Lung microvascular endothelial cell (primary cell): ENCODE data around the gene SP6. TPM values are rescaled to one million over a fixed set of nuclear protein-coding genes. Genes with fewer than 3 reads are reported as not detected.
A peak's percentile ranks its signal among the peaks of the same experiment; 100 is the strongest.

Experiments used
- DNase-seq, 2 donors: peaks; one replicate each; pipeline versions ENCODE4 v3.0.0 to v3.0.0-alpha.2; 2010; ENCODE audit warnings: low read depth in 2 of 2
- total RNA-seq: library from RNA; depleted of rRNA; stranded (reverse); fragments of >200 nt; gene quantifications from 2 replicates; pipeline ENCODE4 v1.2.1, GENCODE V29; 2014

Gene SP6
- total RNA-seq, 1 donor from 2014 or later: 3.0 TPM

DNA sequence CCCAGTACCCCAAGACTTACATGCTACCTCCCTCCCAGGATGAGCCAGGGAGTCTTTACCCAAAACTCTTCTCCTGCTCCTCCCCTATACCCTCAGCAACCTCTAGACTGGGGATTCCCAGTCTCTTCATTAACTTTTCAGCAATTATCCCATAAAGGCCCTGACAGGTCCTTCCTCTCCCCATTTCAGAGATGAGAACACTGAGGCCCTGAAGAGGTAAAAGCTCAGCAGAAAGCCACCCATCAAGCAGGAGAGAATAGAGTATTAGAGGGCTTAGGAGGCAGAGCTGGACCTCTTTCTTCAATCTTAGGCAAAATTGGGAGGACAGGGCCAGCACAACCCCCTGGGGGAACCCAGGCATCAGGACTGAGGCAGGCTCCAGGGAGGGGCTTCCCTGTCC lies 5.9 kb upstream of the SP6 start:
- no peak for DNase-seq

DNA sequence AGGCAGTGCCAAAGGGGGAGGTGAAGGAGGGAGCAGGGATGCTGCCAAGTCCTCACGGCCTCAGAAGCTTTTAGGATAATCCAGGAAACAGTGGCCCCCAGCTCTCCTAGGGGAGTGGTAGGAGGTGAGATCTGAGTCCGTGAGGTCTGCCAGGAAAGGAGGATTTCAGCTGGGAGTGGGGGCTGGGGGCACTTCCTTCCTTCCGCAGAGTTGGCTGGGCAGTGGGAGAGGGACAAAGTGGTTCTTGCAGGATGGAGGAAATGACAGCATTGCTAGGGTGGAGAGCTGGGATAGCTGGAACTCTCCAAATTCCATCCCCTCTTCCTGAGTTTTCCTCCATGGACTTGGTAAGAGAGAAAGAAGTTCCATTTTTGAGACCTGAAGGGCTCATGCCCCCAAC lies 4.8 kb upstream of the SP6 start:
- peak; percentile 32 to 57 for DNase-seq

DNA sequence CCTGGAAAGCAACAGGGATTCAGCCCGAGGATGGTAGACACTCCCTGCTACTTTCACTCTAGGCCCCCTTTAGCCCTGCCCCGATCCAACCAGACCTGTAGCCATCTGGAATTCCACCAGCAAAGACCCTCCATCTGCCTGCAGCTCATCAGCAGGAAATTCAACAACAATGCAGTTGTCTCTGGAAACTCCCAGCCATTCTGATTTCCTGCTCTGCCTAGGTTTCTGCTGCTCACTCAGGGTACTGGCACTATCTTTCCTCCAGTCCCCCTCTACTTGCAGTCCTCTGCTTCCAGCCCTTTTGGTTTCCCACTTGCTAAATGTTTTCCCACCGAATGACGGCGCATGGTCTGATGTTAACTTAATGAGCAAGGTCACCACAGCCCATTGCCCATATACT lies 2.7 kb upstream of the SP6 start:
- peak in 1 of 2 donors; percentile 59 for DNase-seq

DNA sequence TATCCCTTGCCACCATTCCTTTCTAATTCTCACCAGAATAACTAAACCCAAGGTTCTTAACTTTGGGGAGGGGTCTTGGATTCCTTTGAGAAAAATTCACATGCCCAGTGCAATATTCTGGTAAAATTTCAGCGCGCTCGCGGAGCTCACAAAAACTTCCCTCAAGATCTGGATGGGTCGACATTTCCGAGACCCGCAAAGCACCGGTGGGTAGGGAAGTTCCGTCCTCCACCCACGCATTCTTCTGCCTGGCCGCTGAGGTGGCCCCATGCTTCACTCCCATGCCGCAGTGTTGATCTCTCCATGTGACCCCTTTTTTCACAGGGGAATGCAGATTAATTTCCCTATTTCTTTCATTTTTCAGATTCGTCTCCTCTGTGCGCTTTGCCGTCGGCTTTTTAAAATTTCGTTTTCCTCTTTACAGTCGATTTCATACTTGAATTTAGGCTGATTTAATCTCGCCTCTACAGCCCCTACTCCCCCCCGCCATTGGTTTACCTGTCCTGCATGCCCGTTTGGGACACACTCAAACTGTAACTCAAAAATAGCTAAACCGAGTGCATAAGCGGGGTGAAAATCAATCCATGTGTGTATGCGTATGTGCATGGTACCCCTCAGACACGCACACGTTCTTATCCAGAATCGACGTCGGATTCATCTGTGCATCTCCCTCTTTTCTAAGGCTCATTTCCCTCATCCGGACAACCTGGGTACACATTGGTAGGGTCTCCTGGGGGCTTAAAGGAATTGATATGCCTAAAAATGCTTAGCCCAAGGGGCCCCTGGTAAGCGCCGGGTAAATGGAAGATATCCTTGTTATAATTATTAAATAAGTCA lies 1.4 kb upstream of the SP6 start:
- no peak for DNase-seq

DNA sequence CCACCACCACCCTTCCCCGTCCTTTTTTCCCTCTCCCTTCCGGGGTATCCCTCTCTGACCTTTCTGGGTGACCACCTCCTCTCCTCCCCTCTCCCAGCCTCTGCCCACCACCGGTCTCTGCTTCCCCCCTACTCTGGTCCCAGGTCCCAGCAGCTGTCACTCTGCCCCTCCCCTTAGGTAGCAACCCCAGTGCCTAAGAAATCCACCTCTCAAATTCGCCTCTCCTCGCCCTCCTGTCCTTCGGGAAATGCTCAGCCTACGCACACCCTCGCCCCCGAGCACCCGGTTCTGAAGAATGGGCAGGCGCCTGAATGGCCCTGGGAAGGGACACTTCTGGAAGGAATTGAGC lies 775 bp upstream of the SP6 start:
- DNase-seq: no peak

DNA sequence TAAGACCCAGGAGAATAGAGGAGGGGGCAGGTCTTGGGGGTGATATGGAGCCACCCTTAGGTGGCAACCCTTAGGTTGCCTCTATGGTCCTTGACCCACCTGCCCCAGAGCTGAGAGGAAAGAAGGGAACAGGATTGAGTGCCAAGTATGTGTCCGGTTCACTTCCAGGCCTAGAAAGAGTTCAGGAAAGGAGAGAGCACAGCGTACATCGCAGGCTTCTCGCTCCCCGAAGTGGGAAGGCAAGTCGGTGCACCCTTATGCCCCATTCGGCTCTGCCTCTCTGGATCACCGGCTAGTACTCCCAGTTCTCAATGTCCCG lies 631 bp downstream of the SP6 start:
- no peak for DNase-seq

DNA sequence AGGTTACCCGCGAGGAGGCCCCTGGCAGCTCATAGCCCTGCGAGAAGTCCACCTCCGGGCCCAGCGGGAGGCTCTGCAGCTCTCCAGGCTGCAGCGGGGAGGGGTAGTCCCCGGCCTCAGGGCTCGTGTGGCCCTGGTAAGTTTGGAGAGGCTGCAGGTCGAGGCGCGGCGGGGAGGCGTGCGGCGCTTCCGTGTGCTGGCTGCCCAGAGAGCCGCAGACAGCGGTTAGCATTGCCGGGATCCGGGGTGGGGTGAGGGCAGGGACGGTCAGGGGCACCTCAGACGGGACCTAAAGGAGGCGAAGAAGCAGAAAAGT lies 2.8 kb downstream of the SP6 start:
- no peak for DNase-seq

DNA sequence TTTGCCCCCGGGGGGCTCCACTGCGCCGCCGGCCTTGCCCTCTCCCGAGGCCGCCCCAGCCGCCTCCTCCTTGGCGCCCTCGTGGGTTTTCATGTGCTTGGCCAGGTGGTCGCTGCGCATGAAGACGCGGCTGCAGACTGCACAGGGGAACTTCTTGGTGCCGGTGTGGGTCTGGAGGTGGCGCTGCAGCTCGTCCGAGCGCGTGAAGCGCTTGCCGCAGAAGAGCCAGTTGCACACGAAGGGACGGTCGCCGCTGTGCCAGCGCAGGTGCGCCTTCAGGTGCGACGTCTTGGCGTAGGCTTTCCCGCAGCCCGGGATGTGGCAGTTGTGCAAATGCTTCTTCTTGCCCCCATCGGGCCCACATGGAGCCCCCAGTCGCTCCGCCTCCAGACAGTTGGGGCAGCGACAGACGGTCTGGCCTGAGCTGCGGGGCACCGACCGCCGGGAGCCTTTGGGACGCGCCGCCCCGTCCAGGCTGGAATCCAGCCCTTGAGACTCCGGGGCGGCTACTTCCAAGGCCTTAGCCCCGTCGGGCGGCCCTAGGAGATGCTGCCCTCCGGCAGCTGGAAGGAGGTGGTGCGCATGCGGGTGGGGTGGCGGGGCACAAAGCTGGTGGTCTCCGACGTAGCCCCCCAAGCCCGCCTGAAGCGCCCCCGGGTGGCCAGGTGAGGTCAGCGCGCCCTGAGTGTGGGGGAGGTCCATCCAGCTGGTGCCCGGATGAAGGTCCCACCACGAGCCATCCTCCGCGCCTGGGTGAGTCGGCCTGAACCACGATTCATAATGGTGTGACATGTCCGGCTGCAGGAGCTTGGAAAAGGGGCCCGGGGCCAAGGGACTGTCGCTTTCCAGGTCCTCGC lies 3.4 kb downstream of the SP6 start:
- no peak for DNase-seq

DNA sequence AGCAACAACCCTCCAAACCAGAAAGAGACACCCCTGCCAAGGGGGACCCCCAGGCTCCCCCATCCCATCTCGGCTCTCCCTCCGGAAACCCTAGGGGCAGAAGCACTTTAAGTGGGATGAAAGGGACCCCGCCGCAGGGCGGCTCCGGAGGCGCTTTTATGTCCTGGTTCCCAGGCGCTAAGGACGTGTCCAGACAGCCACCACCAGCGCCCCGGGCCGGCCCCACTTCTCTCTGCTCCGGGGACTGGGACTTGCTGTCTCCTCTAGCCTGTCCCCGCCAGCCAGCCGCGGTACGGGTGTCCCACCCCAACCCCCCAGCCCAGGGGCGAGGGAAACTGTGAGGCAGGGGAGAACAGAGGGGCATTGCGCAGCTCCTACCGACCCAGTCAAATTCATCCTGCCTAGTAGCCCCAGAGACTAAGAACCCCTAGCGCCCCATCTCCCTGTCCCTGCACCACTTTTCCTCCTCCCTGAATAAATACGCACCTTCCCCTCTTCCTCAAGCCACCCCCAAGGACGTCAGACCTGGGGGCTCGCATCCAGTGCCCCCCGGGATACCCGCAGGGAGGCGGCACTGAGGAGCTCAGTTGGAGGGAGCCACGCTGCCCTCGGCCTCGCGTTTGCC lies 4.1 kb downstream of the SP6 start:
- no peak for DNase-seq

DNA sequence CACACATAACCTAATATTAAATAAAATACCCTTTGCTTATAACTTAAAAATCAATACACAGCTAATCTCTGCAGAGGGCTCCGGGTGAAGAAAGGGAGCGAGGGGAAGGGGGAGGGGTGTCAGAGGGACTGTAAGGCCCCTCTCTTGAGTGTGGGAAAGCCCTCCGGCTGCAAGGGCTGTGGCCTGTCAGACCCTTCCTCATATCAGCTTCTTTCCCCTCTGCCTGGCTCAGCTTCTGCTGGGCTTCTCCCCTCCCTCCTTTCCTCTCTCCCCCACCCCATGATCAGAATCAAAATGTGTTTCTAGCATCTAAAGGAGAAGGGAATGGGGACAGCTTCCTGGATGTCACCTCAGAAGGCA lies 5.3 kb downstream of the SP6 start:
- no peak for DNase-seq

DNA sequence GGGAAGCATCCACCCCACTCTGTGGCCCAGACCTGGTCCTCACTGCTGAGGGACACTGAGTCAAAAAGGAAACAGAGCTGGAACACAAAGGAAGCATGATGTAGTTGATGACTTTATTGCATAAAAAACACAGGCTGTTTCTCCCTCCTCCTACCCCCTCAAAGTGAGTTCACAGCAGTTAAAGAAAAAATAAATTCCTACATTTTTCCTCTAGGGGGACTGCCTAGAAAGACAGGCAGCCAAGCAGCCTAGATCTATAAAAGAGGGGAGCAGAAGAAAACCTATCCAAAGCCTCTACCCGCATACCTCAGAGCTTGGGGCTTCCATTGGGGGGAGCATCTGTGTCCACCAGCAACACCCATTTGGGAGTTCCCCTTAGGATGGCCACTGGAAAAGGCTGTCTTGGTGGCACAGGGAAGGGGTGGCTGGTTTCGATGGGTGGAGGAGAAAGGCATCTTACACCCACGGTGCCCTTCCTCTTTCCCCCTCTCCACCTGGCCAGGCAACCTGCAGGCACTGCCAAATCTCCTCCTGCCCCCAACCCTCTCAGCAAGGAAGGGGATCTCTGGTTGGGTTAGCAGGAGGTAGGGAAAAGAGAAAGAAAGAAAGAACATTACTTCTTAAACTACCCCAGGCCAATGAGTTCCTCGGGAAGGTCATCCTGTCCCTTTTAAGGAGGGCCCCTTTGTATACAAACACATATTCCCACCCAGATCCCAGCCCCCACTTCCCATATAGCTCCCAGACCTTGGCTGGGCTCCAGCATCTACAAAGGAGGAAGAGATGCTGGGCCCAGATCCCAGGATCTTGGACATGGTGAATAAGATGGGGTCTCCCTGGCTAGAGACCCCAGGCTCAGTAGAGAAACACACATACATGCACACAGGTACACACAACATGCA lies 5.9 kb downstream of the SP6 start:
- no peak for DNase-seq

DNA sequence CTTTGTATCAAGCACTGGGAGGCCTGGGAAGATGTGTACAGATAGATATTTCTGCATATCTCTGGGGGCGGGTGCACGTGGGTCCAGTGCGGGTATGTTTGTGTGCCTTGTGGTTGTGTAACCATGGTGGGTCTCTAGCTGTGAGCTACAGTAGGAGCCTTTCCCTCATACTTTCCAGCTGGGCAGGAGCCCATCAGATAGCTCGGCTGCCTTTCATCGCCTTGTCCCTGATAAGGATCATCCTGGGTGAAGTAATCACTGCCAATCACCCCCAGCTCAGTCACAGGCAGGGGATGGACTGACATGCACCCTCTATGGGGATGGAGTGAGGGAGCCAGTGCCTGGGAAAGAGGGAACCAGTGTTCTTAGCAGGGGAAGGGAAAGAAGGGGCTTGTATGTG lies 6.7 kb downstream of the SP6 start:
- DNase-seq: no peak

DNA sequence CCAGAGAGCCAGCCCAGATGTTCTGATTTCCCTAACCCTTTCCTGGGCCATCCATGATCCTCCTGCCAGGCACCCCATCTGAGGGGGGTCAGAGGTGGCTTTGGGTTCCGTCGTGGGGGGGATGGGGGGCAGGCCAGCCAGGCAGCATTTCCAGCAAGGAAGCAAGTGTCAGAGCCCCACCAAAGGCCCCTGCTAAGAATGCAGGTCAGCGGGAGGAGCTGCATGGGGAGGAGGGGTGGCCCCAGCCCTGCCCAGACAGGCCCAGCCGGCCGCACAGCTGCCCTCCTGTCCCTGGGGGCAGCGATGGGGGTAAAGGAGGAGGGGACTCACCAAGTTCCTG lies 7.6 kb downstream of the SP6 start:
- DNase-seq: no peak

DNA sequence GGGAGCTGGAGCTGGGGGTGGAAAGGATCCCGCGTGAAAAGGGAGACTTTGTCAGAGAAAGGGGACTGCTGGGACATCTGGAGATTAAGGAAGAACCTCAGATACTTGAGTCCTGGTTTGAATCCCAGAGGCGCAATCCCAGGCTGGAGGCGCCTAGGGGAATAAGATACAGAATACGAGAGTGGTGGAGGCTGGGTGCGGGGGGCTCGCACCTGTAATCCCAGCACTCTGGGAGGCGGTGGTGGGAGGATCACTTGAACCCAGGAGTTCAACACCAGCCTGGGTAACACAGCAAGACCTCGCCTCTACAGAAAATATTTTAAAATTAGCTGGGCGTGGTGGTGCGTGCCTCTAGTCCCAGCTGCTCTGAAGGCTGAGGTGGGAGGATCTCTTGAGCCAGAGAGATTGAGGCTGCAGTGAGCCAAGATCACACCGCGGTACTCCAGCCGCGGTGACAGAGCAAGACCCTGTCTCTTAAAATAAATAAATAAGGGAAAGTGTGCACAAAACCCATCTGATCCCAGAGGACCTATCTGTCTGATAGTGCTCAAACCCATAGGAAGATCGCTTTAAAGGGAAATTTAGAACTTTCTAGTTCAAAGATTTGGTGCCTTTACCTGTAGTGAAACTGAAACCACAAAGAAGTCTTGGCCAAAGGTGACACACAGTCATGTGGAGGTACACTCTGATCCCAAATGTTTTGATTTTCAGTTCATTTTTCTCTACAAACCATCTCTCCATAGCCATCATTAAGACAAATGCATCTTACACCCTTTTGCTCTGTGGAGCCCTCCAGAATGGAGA lies 9.3 kb downstream of the SP6 start:
- DNase-seq: no peak

DNA sequence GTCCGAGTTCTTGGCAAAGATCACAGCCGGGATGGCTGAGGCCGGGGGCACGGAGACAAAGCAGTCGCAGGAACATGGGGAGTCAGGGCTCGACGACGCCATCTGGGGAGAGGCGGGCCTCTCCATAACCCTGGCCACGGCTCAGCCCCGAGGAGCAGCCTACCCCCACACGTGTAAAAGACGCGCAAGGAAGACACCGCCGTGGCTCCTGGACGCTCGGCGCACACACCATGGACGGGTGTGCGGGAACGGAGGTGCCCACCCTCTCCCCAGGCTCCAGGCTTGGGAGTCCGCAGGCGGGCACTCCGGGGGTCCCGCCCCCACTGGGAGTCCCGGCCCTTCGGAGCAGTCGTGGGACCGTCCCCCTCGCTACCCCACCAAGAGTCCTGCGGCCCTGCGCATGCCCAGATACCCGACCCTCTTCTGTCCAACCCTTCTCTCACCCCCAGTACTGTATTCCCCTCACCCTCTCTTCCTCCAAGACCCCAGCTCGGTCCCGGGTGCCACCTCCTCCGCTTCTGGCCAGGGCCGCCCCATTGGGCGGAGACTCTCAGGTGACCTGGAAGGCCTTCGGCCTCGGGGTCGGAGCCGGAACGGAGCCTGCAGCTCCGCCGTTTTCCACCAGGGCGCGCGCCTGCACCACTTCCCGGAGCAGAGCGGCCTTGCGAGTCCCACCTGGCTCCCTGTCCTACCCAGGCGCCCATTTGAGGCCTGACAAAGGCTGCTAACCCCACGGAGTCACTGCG lies 10.0 kb downstream of the SP6 start, which contains the start of gene SCRN2:
TSS of gene SCRN2 (minus strand) at position 532 of the 746 bp plus-strand sequence. CDS start at position 102, 430 bp downstream.
- peak; percentile 81 to 86 for DNase-seq

DNA sequence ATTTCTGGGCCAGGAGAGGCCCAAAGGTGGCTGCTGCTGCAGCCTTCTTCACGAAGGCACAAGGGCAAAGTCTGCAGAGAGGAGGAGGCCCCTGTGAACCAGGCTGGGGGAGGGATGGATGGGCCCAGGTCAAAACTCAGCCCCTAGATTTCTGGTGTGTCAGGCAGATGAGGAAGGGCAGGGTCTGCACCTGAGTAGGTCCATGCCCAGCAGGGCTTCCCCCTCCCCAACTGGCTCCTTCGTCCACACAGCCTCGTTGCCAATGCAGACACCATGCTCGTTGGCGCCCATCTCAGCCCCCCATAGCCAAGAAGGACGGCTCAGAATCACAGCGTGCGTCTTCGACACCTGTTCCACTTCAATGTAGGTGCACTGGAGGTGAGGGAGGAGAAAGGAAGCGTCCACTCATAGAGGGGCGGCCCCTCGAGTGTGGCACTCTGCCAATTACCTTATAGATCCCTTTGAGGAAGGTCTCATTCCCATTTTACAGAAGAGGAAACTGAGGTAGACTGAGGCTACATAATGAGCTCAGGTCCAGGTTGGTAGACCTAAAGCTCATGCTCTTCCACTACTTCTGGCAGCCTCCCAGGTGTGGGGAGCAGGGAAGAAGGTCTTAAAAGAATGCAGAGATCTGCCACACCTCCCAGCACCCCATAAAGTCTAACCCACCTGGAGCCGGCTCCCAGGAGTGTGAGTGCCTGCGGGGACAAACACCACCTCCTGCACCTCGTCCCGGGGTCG lies 10.8 kb downstream of the SP6 start:
- no peak for DNase-seq

DNA sequence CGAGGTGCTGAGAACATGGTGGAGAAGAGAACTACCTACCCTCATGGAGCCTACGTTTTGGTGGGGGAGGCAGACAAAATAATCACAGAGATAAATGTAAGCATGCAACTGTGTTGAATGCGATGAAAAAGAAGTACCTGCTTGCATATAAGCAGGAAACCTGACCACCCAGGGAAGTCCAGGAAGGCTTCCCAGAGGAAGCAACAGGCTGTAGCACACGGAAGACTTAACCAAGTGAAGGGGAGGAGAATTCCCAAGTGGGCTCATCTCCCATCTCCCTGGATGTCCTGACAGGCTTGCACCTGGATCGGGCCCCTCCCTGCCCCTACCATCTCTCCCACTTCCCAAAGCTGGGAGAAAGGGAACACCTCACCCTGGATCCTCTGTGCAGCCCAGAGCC lies 11.9 kb downstream of the SP6 start:
- DNase-seq: no peak

DNA sequence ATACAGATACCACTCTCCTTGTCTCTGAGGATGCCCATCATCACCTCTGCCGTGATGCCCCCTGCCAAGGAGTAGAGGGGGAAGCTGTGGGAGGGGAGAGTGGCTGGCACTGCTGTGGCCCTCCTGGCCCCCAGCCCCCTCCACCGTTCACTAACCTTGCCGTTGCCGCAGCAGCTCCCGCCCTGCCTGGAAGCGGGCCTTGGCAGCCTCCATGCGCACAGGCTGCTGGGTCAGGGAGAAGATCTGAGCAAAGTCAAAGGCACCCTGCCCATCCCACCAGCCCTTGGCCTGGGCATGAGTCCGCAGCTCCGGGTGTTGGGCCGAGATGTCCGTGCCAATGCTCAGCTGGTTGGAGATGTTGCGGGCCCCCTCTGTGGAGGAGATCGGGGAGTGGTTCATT lies 12.3 kb downstream of the SP6 start:
- no peak for DNase-seq

DNA sequence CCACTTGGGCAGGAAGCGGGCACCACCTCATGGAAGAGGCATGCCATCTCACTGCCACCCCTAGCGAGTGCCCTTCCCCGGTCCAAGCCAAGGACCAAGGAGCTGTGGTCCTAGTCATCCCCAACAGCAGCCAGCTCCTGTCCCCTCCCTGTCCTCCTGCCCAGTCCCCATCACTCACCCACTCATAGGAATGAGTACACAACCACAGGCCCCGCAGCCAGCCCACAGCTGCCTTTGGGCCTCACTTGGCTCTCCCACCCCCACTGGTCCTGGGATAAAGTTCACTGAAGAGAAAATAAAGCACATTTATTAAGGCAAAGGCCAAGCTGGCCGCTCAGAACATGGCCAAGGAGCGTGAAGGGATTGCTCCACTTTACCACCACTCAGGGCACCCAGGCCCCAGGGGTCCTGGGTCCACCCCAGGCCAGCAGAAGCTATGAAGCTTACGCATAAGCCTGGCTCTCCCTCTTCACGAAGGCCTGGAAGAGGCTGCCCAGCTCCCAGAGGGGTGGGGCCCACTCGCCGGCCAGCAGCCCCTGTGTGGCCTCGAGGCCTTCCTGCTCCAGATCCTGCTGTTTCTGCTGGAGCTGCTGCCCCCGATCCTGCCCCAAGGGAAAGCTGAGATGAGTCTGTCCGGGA lies 13.4 kb downstream of the SP6 start:
- no peak for DNase-seq
